Subcutaneous adipose tissue (tissue), 4 donors: ENCODE data around the gene SRPRB. TPM values are rescaled to one million over a fixed set of nuclear protein-coding genes. Genes with fewer than 3 reads are reported as not detected.

Source experiments
- CTCF ChIP-seq: fragments of 450-650 bp; IDR thresholded peaks from one replicate; pipeline ENCODE4 v1.5.1; 2016; ENCODE audit warnings: low read depth, mild to moderate bottlenecking, control low read depth, antibody characterized with exemption, moderate library complexity
- total RNA-seq, 4 donors: library from RNA; depleted of rRNA; stranded (reverse); fragments of >200 nt; gene quantifications; one replicate each; pipeline ENCODE4 v1.1.0, GENCODE V29; 2016

The SRPRB gene
- total RNA-seq, 4 donors from 2014 or later: 13.7 to 26.9 (median 23.8) TPM

DNA sequence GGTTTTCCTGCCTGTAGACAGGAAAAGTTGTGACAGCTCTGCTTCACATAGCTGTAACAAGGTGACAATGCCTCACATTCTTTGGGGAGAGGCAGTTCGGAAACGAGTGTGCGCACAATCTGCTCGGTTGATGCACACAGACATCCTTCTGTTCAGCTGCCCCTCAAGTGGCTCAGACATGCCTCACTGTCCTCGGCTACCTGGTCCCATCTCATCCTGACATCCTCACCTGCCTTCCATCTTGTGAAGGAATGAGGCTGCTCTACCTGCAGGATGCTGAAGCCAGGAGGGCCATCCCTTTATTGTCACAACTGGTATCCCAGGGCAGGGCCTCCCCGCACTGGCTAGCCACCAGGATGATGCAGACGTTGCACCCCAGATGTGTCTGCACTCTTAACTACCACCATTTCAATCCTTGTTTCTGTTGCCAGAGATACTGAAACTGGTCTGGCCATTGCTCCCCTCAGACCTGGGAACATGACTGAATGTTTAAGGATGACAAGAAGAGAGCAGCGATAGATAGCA is 19.4 kb downstream of the SRPRB start:
- TF ChIP-seq CTCF: no peak

- no peak for TF ChIP-seq CTCF
Measured at GRCh38 chr3:133825969-133826727, 20.5 kb downstream of the SRPRB start.

DNA sequence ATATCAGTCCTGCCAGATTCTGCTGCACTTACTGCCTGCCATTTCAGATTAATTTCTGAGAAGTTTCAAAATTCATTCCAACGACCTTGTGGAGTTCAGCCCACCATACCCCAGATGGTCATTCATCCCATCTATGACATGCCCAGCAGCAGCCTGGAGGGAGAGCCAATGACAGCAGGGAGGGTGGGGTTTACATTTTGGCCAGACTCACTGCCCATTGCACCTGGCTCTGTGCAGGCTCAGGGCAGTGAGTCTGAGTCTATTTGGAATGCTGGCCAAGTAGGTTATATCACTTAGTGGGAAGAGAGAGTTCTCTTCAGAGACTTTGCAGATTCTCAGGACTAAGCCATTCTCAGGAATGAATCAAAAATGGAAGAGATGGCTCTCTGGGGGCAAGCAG is 21.5 kb downstream of the SRPRB start:
- TF ChIP-seq CTCF: no peak

GRCh38 chr3:133827684-133828083 is 22.1 kb downstream of the SRPRB start:
- no peak for TF ChIP-seq CTCF

- TF ChIP-seq CTCF: no peak
Measured at GRCh38 chr3:133828576-133829309, 23.1 kb downstream of the SRPRB start.

DNA sequence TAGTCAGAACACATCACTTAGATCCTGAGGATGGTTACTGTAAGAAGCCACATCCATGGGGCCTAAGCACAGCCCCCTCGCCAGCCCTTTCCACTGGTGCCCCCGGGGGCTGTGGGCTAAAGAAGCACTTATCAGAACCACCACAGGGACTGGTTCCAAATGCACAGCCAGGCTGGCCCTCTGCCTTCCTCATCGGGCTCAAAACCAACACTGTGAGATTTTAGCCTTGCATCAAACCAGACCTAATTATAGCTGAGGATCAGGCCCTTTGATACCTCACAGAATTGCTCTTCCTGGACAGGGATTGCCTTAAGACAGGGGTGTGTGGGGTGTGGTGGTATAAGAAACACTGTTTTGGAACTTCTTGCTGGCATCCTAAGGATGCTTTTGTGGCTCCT is 23.7 kb downstream of the SRPRB start:
- TF ChIP-seq CTCF: no peak

GRCh38 chr3:133830071-133830470 is 24.5 kb downstream of the SRPRB start:
- no peak for TF ChIP-seq CTCF
